ENCODE data around the gene ENG. TPM values are rescaled to one million over a fixed set of nuclear protein-coding genes. Genes with fewer than 3 reads are reported as not detected.

Gene ENG
- total and polyA plus RNA-seq, 4 donors = 46.1 to 538 (median 265) TPM

DNA sequence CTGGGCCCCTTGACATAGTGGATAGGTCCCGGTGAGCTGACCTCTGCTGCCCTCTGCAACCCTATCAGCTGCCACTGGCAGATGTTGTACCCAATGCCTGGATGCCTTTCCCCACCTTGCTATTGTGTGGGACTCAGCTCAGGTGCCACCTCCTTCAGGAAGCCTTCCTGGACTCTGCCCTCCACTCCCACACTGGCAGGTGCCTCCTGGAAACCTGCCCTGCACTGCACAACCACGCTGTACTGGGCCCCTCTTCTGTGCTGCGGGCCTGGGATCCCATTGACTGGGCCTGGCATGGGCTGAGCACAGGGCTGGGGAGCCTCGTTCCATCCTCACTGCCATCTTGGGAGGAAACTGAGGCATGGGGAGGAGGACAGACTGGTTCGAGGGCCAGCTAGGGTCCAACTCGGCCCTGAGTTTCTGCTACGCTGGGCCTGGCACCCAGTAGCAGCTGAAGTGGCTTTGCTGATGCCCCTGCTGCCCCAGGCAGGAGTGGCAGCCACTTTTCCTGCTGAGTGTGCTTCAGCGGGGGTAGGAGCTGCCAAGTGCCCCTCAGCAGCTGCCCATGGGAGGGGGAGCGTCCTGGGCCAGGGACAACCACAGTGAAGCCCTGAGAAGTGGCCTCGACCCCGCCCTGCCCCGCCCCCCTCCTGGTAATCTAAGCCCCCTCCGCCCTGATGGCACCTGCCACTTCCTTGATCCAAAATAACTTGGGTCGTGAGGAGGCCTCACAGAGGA lies 21.7 kb upstream of the ENG start:
- DNase-seq = peak in 1 of 2 donors; percentile 43
- WGBS, 2 donors = 69 to 76% methylated on average over 14 of the region's 14 CpGs

DNA sequence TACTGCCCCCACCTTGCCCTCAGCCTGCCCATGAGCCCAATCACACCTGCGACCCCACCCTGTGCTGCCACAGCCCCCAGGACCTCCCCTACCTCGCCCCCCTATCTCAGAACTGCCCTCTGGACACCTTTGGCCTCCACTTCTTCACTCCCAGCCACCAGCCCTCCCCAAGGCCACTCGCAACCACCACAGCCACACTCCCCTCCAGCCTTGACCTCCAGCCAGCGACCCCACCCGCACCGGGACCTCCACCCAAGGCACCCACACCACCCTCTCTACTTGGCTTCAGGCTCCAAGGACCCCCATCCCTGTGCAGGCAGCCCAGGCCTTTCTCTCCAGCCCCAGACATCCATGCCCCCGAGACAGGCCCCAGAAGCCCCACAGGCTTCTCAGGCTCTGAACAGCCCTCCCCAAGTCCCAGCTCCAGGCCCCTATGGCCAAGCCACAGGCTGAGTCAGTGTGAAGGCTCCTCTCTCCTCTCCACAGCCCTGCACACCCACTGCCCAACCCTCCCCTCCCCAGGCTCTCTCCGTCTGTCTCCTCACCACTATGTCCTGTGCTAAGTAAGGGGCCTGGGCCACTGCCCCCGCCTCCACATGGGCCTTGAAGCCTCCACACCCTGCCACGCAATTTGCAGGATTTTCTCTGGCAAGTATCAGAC lies 21.0 kb upstream of the ENG start:
- H3K4me1 ChIP-seq (ENCODE audit: control insufficient read depth in 1 of 2, insufficient read depth in 2 of 2, low read length in 2 of 2) = peaks cover 0 to 2% of the 10 kb centered on the region in 2 donors
- H3K4me3 ChIP-seq (ENCODE audit: low read length in 2 of 2) = no peak overlapping the region
- H3K9me3 ChIP-seq (ENCODE audit: control insufficient read depth, low read length) = no peaks in the 10 kb centered on the region
- ATAC-seq (ENCODE audit: low FRiP score) (no peak), DNase-seq (peak in 1 of 2 donors; percentile 80)
- H3K27ac ChIP-seq (ENCODE audit: low read depth in 1 of 2, low read length in 2 of 2) = peak overlapping the region in 1 of 2 donors; percentile 10
- intact Hi-C loops (cut with DNase I) = loop anchor here (2.0 to 10.0 kb wide), 3 partner anchors 42 to 141 kb away; partner anchors contain the start of genes FPGS (in 1 of the 2), ST6GALNAC4 (in 1 of the 2) and TOR2A (in 1 of the 2)
- H3K27me3 ChIP-seq (ENCODE audit: control insufficient read depth in 1 of 2, insufficient read depth in 2 of 2, low read length in 1 of 2) = no peaks in the 10 kb centered on the region
- 75 to 81% methylated on average over 10 of the region's 10 CpGs for WGBS, 2 donors
- no peaks in the 10 kb centered on the region for H3K36me3 ChIP-seq (ENCODE audit: control insufficient read depth in 1 of 2, insufficient read depth in 2 of 2, low read length in 1 of 2)

More for the DNA sequence above, 21.7 kb upstream of the ENG start:
- no peak for ATAC-seq (ENCODE audit: low FRiP score)
- Histone ChIP-seq H3K9me3 (ENCODE audit: control insufficient read depth, low read length) (no peaks in the 10 kb centered on the region), H3K27ac (ENCODE audit: low read depth in 1 of 2, low read length in 2 of 2) (peak overlapping the region in 1 of 2 donors; percentile 5), H3K4me3 (ENCODE audit: low read length in 2 of 2) (no peak overlapping the region), H3K27me3 (ENCODE audit: control insufficient read depth in 1 of 2, insufficient read depth in 2 of 2, low read length in 1 of 2) (no peaks in the 10 kb centered on the region), H3K36me3 (ENCODE audit: control insufficient read depth in 1 of 2, insufficient read depth in 2 of 2, low read length in 1 of 2) (no peaks in the 10 kb centered on the region), H3K4me1 (ENCODE audit: control insufficient read depth in 1 of 2, insufficient read depth in 2 of 2, low read length in 2 of 2) (peaks cover 0 to 2% of the 10 kb centered on the region in 2 donors)
- intact Hi-C loops (cut with DNase I) = loop anchor here (5.0 to 10.0 kb wide), 2 partner anchors 41 to 71 kb away; partner anchors contain the start of genes FPGS (in 1 of the 2) and ST6GALNAC4 (in 1 of the 2)

- H3K36me3 ChIP-seq (ENCODE audit: control insufficient read depth in 1 of 2, insufficient read depth in 2 of 2, low read length in 1 of 2) = no peaks in the 10 kb centered on the region
- H3K4me1 ChIP-seq (ENCODE audit: control insufficient read depth in 1 of 2, insufficient read depth in 2 of 2, low read length in 2 of 2) = peaks cover 0 to 2% of the 10 kb centered on the region in 2 donors
- intact Hi-C loops (cut with DNase I) = loop anchor here (2.0 to 10.0 kb wide), 5 partner anchors 43 to 140 kb away; partner anchors contain the start of genes CDK9 (in 1 of the 2), FPGS (in 1 of the 2), ST6GALNAC4 (in 1 of the 2) and TOR2A (in 1 of the 2)
- peak in 1 of 2 donors; percentile 79 for DNase-seq
- no peaks in the 10 kb centered on the region for H3K27me3 ChIP-seq (ENCODE audit: control insufficient read depth in 1 of 2, insufficient read depth in 2 of 2, low read length in 1 of 2)
- H3K27ac ChIP-seq (ENCODE audit: low read depth in 1 of 2, low read length in 2 of 2) = no peak overlapping the region
- no peak overlapping the region for H3K4me3 ChIP-seq (ENCODE audit: low read length in 2 of 2)
- WGBS, 2 donors = 54 to 57% methylated on average over 19 of the region's 19 CpGs
- H3K9me3 ChIP-seq (ENCODE audit: control insufficient read depth, low read length) = no peaks in the 10 kb centered on the region
- ATAC-seq (ENCODE audit: low FRiP score) = no peak
Measured at GRCh38 chr9:127874301-127875221, 20.1 kb upstream of the ENG start.

GRCh38 chr9:127873886-127874285 lies 19.4 kb upstream of the ENG start:
- DNase-seq = peak; percentile 92 to 96
- 6 to 16% methylated on average over 10 of the region's 10 CpGs for whole genome bisulfite sequencing, 2 donors
- H3K27me3 ChIP-seq (ENCODE audit: control insufficient read depth in 1 of 2, insufficient read depth in 2 of 2, low read length in 1 of 2) = no peaks in the 10 kb centered on the region
- peak; percentile 57 for ATAC-seq (ENCODE audit: low FRiP score)
- H3K36me3 ChIP-seq (ENCODE audit: control insufficient read depth in 1 of 2, insufficient read depth in 2 of 2, low read length in 1 of 2) = no peaks in the 10 kb centered on the region
- H3K9me3 ChIP-seq (ENCODE audit: control insufficient read depth, low read length) = no peaks in the 10 kb centered on the region
- H3K4me1 ChIP-seq (ENCODE audit: control insufficient read depth in 1 of 2, insufficient read depth in 2 of 2, low read length in 2 of 2) = peaks cover 0 to 2% of the 10 kb centered on the region in 2 donors
- H3K27ac ChIP-seq (ENCODE audit: low read depth in 1 of 2, low read length in 2 of 2) = no peak overlapping the region
- no peak overlapping the region for H3K4me3 ChIP-seq (ENCODE audit: low read length in 2 of 2)
- intact Hi-C loops (cut with DNase I) = loop anchor here (2.0 to 10.0 kb wide), 4 partner anchors 47 to 139 kb away; partner anchors contain the start of genes CDK9 (in 1 of the 2), FPGS (in 1 of the 2) and TOR2A (in 1 of the 2)

DNA sequence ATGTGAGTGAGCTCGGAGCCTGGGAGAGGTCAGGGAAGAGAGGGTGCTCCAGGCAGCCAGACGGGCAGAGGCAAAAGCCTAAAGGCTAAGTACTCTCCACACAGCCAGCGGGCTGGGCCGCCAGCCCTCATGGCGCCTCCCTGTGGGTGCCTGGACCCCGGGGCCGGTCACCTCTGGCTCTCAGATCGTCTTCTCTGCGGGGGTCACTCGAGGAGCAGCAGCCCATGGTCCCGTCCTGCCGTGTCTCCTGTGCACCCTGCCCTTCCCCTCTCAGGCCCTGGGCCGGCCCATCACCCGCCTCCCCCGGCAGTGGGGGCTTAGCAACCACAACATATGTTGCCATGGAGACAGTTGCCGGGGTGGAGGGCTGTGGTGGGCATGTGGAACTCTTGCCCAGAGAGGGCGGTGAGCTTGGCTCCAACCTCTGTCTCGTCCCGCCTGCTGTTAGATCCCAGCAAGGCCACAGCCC lies 18.8 kb upstream of the ENG start:
- H3K36me3 ChIP-seq (ENCODE audit: control insufficient read depth in 1 of 2, insufficient read depth in 2 of 2, low read length in 1 of 2) = no peaks in the 10 kb centered on the region
- H3K9me3 ChIP-seq (ENCODE audit: control insufficient read depth, low read length) = no peaks in the 10 kb centered on the region
- WGBS, 2 donors = 67 to 74% methylated on average over 16 to 19 of the region's 19 CpGs
- DNase-seq (no peak), ATAC-seq (ENCODE audit: low FRiP score) (no peak)
- H3K4me3 ChIP-seq (ENCODE audit: low read length in 2 of 2) = no peak overlapping the region
- intact Hi-C loops (cut with DNase I) = loop anchor here (5.0 to 10.0 kb wide), 3 partner anchors 46 to 86 kb away; partner anchors contain the start of genes CDK9 (in 1 of the 2) and FPGS (in 1 of the 2)
- peaks cover 0 to 2% of the 10 kb centered on the region in 2 donors for H3K4me1 ChIP-seq (ENCODE audit: control insufficient read depth in 1 of 2, insufficient read depth in 2 of 2, low read length in 2 of 2)
- H3K27ac ChIP-seq (ENCODE audit: low read depth in 1 of 2, low read length in 2 of 2) = no peak overlapping the region
- no peaks in the 10 kb centered on the region for H3K27me3 ChIP-seq (ENCODE audit: control insufficient read depth in 1 of 2, insufficient read depth in 2 of 2, low read length in 1 of 2)

- 92 to 93% methylated on average over 20 of the region's 20 CpGs for WGBS, 2 donors
Measured at GRCh38 chr9:127872369-127873222, 18.1 kb upstream of the ENG start.

GRCh38 chr9:127871531-127871930 lies 17.1 kb upstream of the ENG start:
- peaks cover 0 to 2% of the 10 kb centered on the region in 2 donors for H3K4me1 ChIP-seq (ENCODE audit: control insufficient read depth in 1 of 2, insufficient read depth in 2 of 2, low read length in 2 of 2)
- 68 to 76% methylated on average over 9 of the region's 9 CpGs for WGBS, 2 donors
- H3K27me3 ChIP-seq (ENCODE audit: control insufficient read depth in 1 of 2, insufficient read depth in 2 of 2, low read length in 1 of 2) = no peaks in the 10 kb centered on the region
- no peak overlapping the region for H3K27ac ChIP-seq (ENCODE audit: low read depth in 1 of 2, low read length in 2 of 2)
- no peak overlapping the region for H3K4me3 ChIP-seq (ENCODE audit: low read length in 2 of 2)
- H3K36me3 ChIP-seq (ENCODE audit: control insufficient read depth in 1 of 2, insufficient read depth in 2 of 2, low read length in 1 of 2) = no peaks in the 10 kb centered on the region
- H3K9me3 ChIP-seq (ENCODE audit: control insufficient read depth, low read length) = no peaks in the 10 kb centered on the region
- ATAC-seq (ENCODE audit: low FRiP score) = no peak
- intact Hi-C loops (cut with DNase I) = loop anchor here (5.0 to 10.0 kb wide), 3 partner anchors 44 to 84 kb away; partner anchors contain the start of genes CDK9 (in 1 of the 2) and FPGS (in 1 of the 2)
- DNase-seq = no peak

More at GRCh38 chr9:127872369-127873222, 18.1 kb upstream of the ENG start:
- DNase-seq (no peak), ATAC-seq (ENCODE audit: low FRiP score) (no peak)
- Histone ChIP-seq H3K4me1 (ENCODE audit: control insufficient read depth in 1 of 2, insufficient read depth in 2 of 2, low read length in 2 of 2) (peaks cover 0 to 2% of the 10 kb centered on the region in 2 donors), H3K9me3 (ENCODE audit: control insufficient read depth, low read length) (no peaks in the 10 kb centered on the region), H3K36me3 (ENCODE audit: control insufficient read depth in 1 of 2, insufficient read depth in 2 of 2, low read length in 1 of 2) (no peaks in the 10 kb centered on the region), H3K27me3 (ENCODE audit: control insufficient read depth in 1 of 2, insufficient read depth in 2 of 2, low read length in 1 of 2) (no peaks in the 10 kb centered on the region), H3K4me3 (ENCODE audit: low read length in 2 of 2) (no peak overlapping the region), H3K27ac (ENCODE audit: low read depth in 1 of 2, low read length in 2 of 2) (no peak overlapping the region)
- intact Hi-C loops (cut with DNase I) = loop anchor here (5.0 to 10.0 kb wide), 3 partner anchors 45 to 85 kb away; partner anchors contain the start of genes CDK9 (in 1 of the 2) and FPGS (in 1 of the 2)
